ENCODE results near the gene CELF4.

Gene CELF4

GRCh38 chr18:37246779-37247340, 318.7 kb downstream of the CELF4 start:
- Histone ChIP-seq H3K27ac (ENCODE audit: low read length) (no peak overlapping the region), H3K4me3 (ENCODE audit: low read length) (no peak overlapping the region), H3K36me3 (ENCODE audit: control insufficient read depth, low read depth, low read length) (no peaks in the 10 kb centered on the region), H3K4me1 (ENCODE audit: control insufficient read depth, low read depth, low read length) (peaks cover 4% of the 10 kb centered on the region), H3K27me3 (ENCODE audit: control insufficient read depth, insufficient read depth, low read length) (peaks cover 31% of the 10 kb centered on the region), H3K9me3 (ENCODE audit: control insufficient read depth, low read depth, low read length) (no peaks in the 10 kb centered on the region), H3K9ac (ENCODE audit: low read length) (no peak overlapping the region)

GRCh38 chr18:37244618-37245017, 321.0 kb downstream of the CELF4 start:
- Histone ChIP-seq H3K27me3 (ENCODE audit: control insufficient read depth, insufficient read depth, low read length) (peaks cover 32% of the 10 kb centered on the region), H3K9ac (ENCODE audit: low read length) (no peak overlapping the region), H3K4me3 (ENCODE audit: low read length) (no peak overlapping the region), H3K36me3 (ENCODE audit: control insufficient read depth, low read depth, low read length) (no peaks in the 10 kb centered on the region), H3K27ac (ENCODE audit: low read length) (no peak overlapping the region), H3K4me1 (ENCODE audit: control insufficient read depth, low read depth, low read length) (peaks cover 4% of the 10 kb centered on the region), H3K9me3 (ENCODE audit: control insufficient read depth, low read depth, low read length) (no peaks in the 10 kb centered on the region)

GRCh38 chr18:37243741-37244140, 321.9 kb downstream of the CELF4 start:
- Histone ChIP-seq H3K36me3 (ENCODE audit: control insufficient read depth, low read depth, low read length) (no peaks in the 10 kb centered on the region), H3K27me3 (ENCODE audit: control insufficient read depth, insufficient read depth, low read length) (peaks cover 32% of the 10 kb centered on the region), H3K4me1 (ENCODE audit: control insufficient read depth, low read depth, low read length) (peaks cover 4% of the 10 kb centered on the region), H3K4me3 (ENCODE audit: low read length) (no peak overlapping the region), H3K9me3 (ENCODE audit: control insufficient read depth, low read depth, low read length) (no peaks in the 10 kb centered on the region), H3K27ac (ENCODE audit: low read length) (no peak overlapping the region), H3K9ac (ENCODE audit: low read length) (no peak overlapping the region)

- Histone ChIP-seq H3K27me3 (ENCODE audit: control insufficient read depth, insufficient read depth, low read length) (peaks cover 32% of the 10 kb centered on the region), H3K9me3 (ENCODE audit: control insufficient read depth, low read depth, low read length) (no peaks in the 10 kb centered on the region), H3K4me3 (ENCODE audit: low read length) (no peak overlapping the region)
Measured at GRCh38 chr18:37242826-37243560, 322.6 kb downstream of the CELF4 start.

GRCh38 chr18:37242091-37242490, 323.5 kb downstream of the CELF4 start:
- Histone ChIP-seq H3K4me3 (ENCODE audit: low read length) (no peak overlapping the region), H3K27me3 (ENCODE audit: control insufficient read depth, insufficient read depth, low read length) (peaks cover 32% of the 10 kb centered on the region), H3K27ac (ENCODE audit: low read length) (no peak overlapping the region), H3K9ac (ENCODE audit: low read length) (no peak overlapping the region), H3K4me1 (ENCODE audit: control insufficient read depth, low read depth, low read length) (peaks cover 4% of the 10 kb centered on the region), H3K36me3 (ENCODE audit: control insufficient read depth, low read depth, low read length) (no peaks in the 10 kb centered on the region), H3K9me3 (ENCODE audit: control insufficient read depth, low read depth, low read length) (no peaks in the 10 kb centered on the region)

More at GRCh38 chr18:37242826-37243560, 322.6 kb downstream of the CELF4 start:
- H3K27ac ChIP-seq (ENCODE audit: low read length): no peak overlapping the region
- H3K36me3 ChIP-seq (ENCODE audit: control insufficient read depth, low read depth, low read length): no peaks in the 10 kb centered on the region
- H3K4me1 ChIP-seq (ENCODE audit: control insufficient read depth, low read depth, low read length): peaks cover 4% of the 10 kb centered on the region
- H3K9ac ChIP-seq (ENCODE audit: low read length): no peak overlapping the region

GRCh38 chr18:37238282-37239108, 327.1 kb downstream of the CELF4 start:
- Histone ChIP-seq H3K27me3 (ENCODE audit: control insufficient read depth, insufficient read depth, low read length) (peaks cover 17% of the 10 kb centered on the region), H3K27ac (ENCODE audit: low read length) (no peak overlapping the region), H3K4me3 (ENCODE audit: low read length) (no peak overlapping the region), H3K4me1 (ENCODE audit: control insufficient read depth, low read depth, low read length) (no peaks in the 10 kb centered on the region), H3K36me3 (ENCODE audit: control insufficient read depth, low read depth, low read length) (no peaks in the 10 kb centered on the region), H3K9ac (ENCODE audit: low read length) (no peak overlapping the region), H3K9me3 (ENCODE audit: control insufficient read depth, low read depth, low read length) (no peaks in the 10 kb centered on the region)

- H3K27me3 ChIP-seq (ENCODE audit: control insufficient read depth, insufficient read depth, low read length): no peaks in the 10 kb centered on the region
- no peak overlapping the region for H3K4me3 ChIP-seq (ENCODE audit: low read length)
- no peaks in the 10 kb centered on the region for H3K36me3 ChIP-seq (ENCODE audit: control insufficient read depth, low read depth, low read length)
- H3K9me3 ChIP-seq (ENCODE audit: control insufficient read depth, low read depth, low read length): no peaks in the 10 kb centered on the region
- no peaks in the 10 kb centered on the region for H3K4me1 ChIP-seq (ENCODE audit: control insufficient read depth, low read depth, low read length)
- H3K27ac ChIP-seq (ENCODE audit: low read length): no peak overlapping the region
- H3K9ac ChIP-seq (ENCODE audit: low read length): no peak overlapping the region
Measured at GRCh38 chr18:37235583-37235982, 330.0 kb downstream of the CELF4 start.

GRCh38 chr18:37231251-37231650, 334.3 kb downstream of the CELF4 start:
- H3K4me1 ChIP-seq (ENCODE audit: control insufficient read depth, low read depth, low read length): no peaks in the 10 kb centered on the region
- no peaks in the 10 kb centered on the region for H3K9me3 ChIP-seq (ENCODE audit: control insufficient read depth, low read depth, low read length)
- H3K27ac ChIP-seq (ENCODE audit: low read length): no peak overlapping the region
- no peak overlapping the region for H3K9ac ChIP-seq (ENCODE audit: low read length)
- no peaks in the 10 kb centered on the region for H3K36me3 ChIP-seq (ENCODE audit: control insufficient read depth, low read depth, low read length)
- H3K27me3 ChIP-seq (ENCODE audit: control insufficient read depth, insufficient read depth, low read length): no peaks in the 10 kb centered on the region
- no peak overlapping the region for H3K4me3 ChIP-seq (ENCODE audit: low read length)

- Histone ChIP-seq H3K4me1 (ENCODE audit: control insufficient read depth, low read depth, low read length) (no peaks in the 10 kb centered on the region), H3K27me3 (ENCODE audit: control insufficient read depth, insufficient read depth, low read length) (no peaks in the 10 kb centered on the region)
Measured at GRCh38 chr18:37230768-37231167, 334.8 kb downstream of the CELF4 start.

GRCh38 chr18:37225279-37225678, 340.3 kb downstream of the CELF4 start:
- Histone ChIP-seq H3K27me3 (ENCODE audit: control insufficient read depth, insufficient read depth, low read length) (peaks cover 12% of the 10 kb centered on the region), H3K9ac (ENCODE audit: low read length) (no peak overlapping the region), H3K4me1 (ENCODE audit: control insufficient read depth, low read depth, low read length) (no peaks in the 10 kb centered on the region), H3K36me3 (ENCODE audit: control insufficient read depth, low read depth, low read length) (no peaks in the 10 kb centered on the region), H3K9me3 (ENCODE audit: control insufficient read depth, low read depth, low read length) (no peaks in the 10 kb centered on the region), H3K4me3 (ENCODE audit: low read length) (no peak overlapping the region), H3K27ac (ENCODE audit: low read length) (no peak overlapping the region)

More at GRCh38 chr18:37230768-37231167, 334.8 kb downstream of the CELF4 start:
- Histone ChIP-seq H3K27ac (ENCODE audit: low read length) (no peak overlapping the region), H3K36me3 (ENCODE audit: control insufficient read depth, low read depth, low read length) (no peaks in the 10 kb centered on the region), H3K4me3 (ENCODE audit: low read length) (no peak overlapping the region), H3K9me3 (ENCODE audit: control insufficient read depth, low read depth, low read length) (no peaks in the 10 kb centered on the region), H3K9ac (ENCODE audit: low read length) (no peak overlapping the region)

- H3K4me3 ChIP-seq (ENCODE audit: low read length): no peak overlapping the region
Measured at GRCh38 chr18:37222999-37223378, 342.6 kb downstream of the CELF4 start.

More at GRCh38 chr18:37222999-37223378, 342.6 kb downstream of the CELF4 start:
- no peak overlapping the region for H3K27ac ChIP-seq (ENCODE audit: low read length)
- H3K4me1 ChIP-seq (ENCODE audit: control insufficient read depth, low read depth, low read length): peaks cover 12% of the 10 kb centered on the region
- H3K27me3 ChIP-seq (ENCODE audit: control insufficient read depth, insufficient read depth, low read length): peaks cover 34% of the 10 kb centered on the region
- no peaks in the 10 kb centered on the region for H3K36me3 ChIP-seq (ENCODE audit: control insufficient read depth, low read depth, low read length)
- H3K9me3 ChIP-seq (ENCODE audit: control insufficient read depth, low read depth, low read length): no peaks in the 10 kb centered on the region
- no peak overlapping the region for H3K9ac ChIP-seq (ENCODE audit: low read length)

Measured in iPS-18a (cell line).